Kidney capillary endothelial cell (primary cell): ENCODE data around the gene PLCB3.

ENCODE experiments used
- DNase-seq: peaks from one replicate; pipeline ENCODE4 v3.0.0-alpha.2; 2018; ENCODE audit warnings: low spot score

Gene PLCB3

DNA sequence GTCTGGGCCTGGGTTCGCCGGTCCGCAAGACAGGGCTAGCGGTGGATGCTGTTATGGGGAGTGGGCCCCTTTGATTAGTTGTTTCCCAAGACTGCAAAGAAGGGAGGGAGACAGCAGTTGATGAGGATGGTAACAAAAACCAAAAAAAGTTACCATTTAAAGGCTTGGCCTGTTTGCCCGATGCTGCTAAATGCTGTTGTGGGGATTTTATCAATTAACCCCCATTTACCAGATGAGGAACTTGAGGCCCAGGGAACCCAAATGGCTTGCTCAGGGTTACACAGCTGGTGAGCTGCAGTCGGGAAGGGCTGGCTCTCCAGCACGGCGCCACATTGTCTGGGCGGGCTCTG is 28.7 kb upstream of the PLCB3 start:
- no peak for DNase-seq

DNA sequence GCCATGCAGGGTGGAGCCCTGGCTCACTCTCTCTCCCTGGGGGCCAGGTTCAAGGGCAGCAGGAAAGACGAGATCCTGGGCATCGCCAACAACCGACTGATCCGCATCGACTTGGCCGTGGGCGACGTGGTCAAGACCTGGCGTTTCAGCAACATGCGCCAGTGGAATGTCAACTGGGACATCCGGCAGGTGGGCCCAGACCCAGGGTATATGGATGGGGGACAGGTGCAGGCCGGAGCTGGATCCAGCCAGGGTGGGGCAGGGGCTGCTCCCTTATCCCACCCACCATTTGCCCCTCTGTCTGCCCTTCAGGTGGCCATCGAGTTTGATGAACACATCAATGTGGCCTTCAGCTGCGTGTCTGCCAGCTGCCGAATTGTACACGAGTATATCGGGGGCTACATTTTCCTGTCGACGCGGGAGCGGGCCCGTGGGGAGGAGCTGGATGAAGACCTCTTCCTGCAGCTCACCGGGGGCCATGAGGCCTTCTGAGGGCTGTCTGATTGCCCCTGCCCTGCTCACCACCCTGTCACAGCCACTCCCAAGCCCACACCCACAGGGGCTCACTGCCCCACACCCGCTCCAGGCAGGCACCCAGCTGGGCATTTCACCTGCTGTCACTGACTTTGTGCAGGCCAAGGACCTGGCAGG is 28.2 kb upstream of the PLCB3 start:
- DNase-seq, result no peak

DNA sequence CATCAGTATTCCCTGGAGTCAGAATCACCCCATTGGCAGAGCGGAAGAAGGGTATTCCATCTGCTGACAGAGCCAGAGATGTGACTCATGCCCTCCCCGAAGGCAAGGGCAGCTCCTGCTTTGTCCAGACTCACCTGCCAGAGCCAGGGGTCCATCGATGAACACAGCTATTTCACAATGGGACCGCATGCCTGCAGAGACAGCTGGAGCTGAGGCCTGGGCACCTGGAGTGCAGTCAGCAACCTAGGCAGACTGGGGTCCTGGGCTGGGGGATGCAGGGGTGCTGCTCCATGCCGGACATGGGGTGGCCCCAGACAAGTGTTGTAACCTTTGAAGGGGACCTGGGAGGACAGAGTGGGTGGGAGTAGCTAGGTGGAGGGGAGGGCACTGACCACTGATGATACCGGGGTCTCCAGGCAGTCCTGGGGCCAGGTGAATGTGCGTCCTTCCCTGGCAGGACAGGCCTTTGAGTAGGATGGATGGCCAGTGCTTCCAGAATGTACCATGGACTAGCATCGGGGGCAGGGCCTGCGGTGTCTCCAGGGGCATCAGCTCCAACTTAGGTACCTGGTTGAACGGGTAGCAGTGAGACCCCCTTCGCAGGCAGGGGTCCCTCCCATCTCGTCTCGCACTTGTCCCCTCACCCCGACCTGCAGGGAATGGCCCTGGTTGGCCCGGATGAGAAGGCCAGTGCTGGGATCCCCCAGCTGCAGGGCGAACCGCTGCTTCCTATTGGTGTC is 27.0 kb upstream of the PLCB3 start:
- DNase-seq, result no peak

DNA sequence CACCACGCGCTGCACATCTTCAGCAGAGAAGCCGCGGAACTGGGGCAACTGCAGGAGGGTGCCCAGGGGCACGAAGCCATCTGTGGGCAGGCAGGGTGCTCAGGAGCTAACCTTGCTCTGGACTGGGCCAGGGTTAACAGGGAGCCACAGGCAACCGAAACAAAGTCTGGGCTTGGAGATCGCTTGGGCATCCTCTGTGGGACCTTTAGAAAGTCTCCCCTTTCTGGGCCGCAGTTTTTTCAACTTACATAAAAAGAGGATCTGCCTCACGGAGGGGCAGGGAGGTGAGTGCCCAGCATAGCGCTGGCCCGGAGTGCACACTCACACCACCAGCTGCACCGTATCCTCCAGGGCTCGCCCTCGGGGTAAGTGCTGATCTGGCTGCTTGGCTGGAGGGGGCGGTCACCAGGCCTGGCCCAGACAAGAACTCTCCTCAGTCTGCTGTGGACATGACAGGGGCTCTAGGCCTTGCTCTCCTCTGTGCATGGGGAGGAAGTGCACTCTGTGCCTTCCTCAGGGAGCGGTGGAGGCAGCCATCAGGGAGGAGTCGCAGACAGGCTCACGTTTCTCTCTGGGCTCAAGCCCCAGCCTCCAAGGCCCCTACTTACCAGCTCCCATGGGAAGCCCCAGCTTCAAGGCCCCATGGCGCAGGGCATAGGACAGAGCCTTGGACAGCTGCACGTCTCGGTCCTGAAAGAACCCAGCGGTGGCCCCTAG is 26.3 kb upstream of the PLCB3 start:
- DNase-seq, result no peak

DNA sequence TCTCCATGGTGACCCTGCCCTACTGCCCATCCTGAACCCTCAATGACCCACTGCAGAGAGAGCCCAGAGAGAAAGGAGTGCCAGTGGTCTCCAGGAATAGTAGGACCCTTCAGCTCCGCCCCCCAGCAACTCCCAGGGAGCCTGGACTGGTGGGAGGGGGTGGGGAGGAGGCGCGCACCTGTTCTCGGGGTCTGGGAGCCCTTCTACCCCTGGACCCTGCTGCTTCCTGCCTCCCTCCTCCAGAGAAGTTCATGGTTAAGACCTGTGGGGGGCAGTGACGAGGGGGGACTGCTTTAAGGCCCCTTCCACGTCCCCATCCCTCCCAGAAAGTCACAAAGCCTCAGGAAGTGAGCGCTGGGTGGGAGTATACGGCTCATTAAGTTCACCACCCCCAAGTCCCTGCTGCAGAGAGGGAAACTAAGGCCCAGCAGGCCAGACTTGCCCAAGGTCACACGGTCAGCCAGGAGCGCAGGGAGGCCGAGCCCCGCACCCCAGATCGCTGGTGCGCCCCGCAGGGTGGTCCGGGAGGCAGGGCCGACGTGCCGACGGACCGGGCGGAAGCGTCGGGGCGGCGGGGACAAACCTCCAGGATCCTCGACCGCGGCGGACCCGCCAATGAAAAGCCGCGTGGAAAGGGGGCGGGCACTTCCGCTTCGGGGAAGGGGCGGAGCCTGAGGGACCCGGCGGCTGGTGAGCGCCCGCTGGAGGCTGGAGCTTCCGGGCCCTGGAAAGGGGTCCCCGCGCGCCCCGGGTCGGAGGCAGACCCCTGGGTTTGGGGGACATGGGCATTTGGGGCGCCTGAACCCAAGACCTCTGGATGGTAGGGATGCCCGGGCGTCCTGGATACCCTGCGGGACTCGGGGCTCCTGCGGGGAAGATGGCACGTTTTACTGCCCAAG is 25.5 kb upstream of the PLCB3 start, which contains the start of the genes NUDT22 and TRPT1:
Gene NUDT22, plus strand, starts transcription at position 667 of the 899 bp plus-strand sequence. CDS start 379 bp downstream, outside the sequence.
Gene TRPT1, minus strand, starts transcription at position 579 of the 899 bp plus-strand sequence. Its CDS starts 326 bp downstream, at position 253.
- DNase-seq, result peak; percentile 78

DNA sequence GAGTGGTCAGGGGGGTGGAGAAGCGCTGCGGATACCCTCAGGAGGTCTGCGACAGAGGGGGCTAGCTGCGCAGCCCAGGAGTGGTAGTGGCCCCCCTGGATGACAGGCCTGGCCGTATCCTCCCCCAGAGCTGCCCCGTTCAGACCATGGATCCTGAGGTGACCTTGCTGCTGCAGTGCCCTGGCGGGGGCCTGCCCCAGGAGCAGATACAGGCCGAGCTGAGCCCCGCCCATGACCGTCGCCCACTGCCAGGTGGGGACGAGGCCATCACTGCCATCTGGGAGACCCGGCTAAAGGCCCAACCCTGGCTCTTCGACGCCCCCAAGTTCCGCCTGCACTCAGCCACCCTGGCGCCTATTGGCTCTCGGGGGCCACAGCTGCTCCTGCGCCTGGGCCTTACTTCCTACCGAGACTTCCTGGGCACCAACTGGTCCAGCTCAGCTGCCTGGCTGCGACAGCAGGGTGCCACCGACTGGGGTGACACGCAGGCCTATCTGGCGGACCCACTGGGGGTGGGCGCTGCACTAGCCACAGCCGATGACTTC is 24.8 kb upstream of the PLCB3 start:
- no peak for DNase-seq

DNA sequence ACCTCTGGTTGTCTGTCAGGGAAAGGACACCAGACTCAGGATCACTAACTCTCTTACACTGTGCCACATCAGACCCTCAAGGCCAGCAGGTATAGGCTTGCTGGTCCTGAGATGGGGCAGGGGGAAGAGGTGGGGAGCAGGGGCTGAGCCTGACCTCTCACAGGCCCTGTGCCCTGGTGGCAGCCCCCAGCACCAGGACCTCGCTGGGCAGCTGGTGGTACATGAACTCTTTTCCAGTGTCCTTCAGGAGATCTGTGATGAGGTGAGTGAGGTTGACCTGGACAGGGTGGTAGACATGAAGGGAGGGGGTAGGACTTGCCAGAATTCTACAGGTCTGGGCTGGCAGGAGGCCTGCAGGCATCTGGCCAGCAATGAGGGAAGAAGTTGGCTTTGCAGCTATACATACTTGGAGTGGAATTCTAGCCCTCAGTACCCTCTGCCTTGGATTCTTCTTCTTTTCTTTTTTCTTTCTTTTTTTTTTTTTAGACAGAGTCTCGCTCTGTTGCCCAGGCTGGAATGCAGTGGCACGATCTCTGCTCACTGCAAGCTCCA is 23.8 kb upstream of the PLCB3 start:
- DNase-seq, result no peak

DNA sequence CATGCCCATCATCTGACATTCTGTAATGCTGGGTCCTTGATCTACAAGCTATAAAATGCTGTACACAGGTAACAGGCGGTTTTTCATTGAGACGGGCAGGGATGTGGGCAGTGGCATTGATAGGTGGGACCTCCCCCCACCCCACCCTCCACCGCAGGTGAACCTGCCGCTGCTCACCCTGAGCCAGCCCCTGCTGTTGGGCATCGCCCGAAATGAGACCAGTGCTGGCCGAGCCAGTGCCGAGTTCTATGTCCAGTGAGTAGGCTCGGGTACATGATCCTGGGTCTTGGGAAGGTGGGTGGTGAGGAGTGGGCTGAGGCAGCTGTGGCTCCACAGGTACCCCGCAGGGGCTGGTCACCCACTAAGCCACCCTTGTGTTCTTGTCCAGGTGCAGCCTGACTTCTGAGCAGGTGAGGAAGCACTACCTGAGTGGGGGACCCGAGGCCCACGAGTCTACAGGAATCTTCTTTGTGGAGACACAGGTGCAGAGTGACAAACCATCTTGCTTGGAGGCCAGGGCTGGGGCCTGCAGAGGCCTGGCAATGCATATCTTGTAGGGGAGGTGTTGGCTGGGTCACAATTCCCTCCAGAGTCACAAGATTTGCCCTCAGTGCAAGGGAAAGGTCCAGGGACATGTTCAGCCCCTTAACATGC is 22.1 kb upstream of the PLCB3 start:
- DNase-seq, result no peak

DNA sequence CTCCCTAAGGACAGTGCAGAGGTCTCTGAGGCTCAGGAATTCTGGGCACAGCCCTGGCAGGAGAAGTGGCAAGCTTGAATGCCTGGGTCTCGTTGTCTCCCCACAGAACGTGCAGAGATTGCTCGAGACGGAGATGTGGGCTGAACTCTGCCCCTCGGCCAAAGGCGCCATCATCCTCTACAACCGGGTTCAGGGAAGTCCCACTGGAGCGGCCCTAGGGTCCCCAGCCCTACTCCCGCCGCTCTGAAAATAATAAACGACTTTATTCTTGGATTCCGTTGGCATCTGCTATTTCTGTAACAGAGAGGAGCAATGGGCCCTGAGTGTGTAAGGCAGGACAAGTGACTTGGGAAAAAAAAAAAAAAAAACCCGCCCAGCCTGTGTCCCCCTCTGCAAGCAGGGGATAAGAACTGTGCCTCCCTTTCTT is 21.6 kb upstream of the PLCB3 start:
- no peak for DNase-seq

DNA sequence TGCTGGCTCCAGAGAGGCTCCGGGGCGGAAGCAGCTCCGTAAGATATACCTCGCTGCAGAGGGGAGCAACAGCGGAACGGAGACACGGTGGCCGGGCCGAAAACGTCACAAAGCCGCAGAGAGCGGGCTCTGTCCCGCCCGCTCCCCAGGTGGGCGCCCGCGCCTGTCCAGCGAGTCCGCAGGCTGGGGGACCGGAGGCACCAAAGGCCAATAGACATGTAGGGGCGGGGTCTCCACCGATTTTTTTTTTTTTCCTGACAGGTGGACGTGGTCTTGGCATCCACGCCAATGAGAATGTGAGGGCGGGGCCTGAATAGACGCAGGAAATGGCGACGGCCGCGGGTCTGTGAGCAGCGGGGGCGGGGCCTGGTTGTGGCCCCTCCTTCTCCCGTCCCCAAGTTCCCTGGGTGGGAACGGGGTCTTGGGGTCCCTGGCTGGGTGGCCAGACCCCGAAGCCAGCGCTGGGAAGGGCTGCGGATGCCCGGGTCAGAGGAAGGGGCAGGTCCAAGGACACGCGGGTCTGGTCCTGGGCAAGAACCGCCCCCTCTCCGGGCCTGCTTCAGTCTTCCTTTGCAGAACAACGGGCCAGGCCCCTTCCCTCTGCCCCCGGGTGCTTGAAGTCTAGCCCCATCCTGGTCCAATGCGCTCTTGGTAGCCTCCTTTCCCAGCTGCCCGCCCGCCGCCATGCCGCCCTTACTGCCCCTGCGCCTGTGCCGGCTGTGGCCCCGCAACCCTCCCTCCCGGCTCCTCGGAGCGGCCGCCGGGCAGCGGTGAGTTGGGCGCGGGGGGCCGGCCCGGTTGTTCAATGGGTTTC is 21.0 kb upstream of the PLCB3 start, which contains the start of gene DNAJC4:
Gene DNAJC4, plus strand, starts transcription at position 378 of the 814 bp plus-strand sequence. Its CDS starts 307 bp downstream, at position 685.
- peak; percentile 74 for DNase-seq

DNA sequence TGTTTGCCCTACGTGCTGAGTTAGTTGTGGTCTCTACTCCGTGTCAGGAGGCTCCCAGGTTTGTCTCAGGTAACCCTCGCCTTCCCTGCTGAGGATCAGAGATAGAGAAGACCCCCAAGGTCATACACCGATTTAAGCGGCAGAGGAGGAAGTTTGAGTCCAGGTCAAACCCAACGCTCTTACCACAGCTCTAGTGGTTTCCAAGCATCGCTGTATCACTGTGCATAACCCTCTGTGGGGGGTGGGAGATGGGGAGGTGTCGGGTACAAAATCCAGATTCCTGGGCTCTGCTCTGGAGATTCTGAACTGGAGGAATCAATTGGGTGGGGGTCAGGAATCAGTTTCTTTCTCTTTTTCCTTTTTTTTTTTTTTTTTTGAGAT is 20.4 kb upstream of the PLCB3 start:
- no peak for DNase-seq

DNA sequence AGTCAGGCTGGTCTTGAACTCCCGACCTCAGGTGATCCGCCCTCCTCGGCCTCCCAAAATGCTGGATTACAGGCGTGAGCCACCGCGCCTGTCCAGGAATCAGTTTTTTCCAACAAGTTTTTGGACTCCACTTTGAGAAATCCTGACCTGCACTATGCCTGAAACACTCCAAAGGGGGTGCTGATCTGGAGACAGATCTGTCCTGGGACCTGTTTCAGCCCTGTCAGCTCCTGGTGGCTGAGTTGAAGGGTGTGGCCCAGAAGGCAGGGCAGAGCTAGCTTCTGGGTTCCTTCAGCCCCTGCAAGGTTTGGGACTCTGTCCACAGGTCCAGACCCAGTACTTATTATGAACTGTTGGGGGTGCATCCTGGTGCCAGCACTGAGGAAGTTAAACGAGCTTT is 19.8 kb upstream of the PLCB3 start:
- no peak for DNase-seq

DNA sequence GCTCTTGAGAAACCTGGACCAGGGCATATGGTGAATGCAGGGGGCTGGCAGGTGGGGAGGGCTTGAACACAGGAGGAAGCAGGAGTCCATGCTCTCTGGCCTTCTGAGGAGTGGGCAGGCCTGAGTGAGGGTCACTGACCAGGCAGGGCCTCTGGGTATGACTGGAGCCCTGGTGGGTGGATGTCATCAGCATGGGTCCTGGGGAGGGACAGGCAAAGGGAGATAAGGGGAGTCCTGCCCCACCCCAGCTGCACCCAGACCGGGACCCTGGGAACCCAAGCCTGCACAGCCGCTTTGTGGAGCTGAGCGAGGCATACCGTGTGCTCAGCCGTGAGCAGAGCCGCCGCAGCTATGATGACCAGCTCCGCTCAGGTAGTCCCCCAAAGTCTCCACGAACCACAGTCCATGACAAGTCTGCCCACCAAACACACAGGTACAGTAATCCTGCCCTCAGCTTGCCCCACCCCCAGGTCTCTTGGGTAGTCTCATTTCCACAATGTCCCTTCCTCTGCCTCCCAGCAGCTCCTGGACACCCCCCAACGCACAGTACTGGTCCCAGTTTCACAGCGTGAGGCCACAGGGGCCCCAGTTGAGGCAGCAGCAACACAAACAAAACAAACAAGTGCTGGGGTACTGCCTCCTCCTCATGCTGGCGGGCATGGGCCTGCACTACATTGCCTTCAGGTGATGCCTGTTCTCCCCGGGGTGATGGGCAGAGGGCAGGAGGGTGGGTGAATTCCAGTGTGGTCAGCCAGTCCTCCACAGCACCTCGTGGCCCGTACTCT is 19.0 kb upstream of the PLCB3 start:
- DNase-seq, result no peak

DNA sequence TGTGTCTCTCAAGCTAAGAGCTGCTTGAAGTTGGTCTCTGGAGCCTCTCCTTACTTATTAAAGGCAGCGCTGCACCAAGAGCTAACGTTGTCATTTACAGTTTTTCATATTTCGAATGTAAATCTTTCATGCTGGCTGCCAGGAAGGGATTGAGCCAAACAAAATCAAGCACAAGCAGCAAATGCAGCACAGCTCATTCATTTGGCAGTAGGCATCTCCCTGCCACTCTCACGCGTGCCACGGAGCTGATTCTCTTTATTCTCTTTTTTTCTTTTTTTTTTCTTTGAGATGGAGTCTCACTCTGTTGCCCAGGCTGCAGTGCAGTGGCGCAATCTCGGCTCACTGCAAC is 18.4 kb upstream of the PLCB3 start:
- DNase-seq, result no peak

DNA sequence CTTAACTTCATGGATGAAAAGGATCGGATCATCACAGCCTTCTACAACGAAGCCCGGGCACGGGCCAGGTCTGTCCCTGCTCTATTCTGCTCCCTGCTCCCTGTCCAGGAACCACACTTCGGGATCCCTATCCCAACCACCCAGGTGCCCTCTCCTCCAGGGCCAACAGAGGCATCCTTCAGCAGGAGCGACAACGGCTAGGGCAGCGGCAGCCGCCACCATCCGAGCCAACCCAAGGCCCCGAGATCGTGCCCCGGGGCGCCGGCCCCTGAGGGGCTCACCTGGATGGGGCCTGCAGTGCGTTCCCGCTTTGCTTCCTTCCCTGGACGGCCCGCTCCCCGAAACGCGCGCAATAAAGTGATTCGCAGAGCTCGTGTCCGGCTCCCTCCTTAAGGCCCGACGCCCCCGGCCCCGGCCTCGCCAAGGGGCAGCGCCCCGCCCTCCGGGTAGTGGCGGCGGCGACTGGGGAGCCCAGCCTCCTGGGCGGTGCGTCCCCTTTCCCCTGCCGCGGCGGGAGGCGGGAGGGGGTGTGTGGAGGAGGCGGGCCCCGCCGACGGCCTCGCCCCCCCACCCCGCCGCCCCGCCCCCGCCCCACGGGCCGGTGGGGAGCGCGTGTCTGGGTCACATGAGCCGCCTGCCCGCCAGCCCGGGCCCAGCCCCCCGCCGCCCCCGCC is 17.3 kb upstream of the PLCB3 start, which contains the start of gene VEGFB:
Gene VEGFB, plus strand, starts transcription at position 672 of the 674 bp plus-strand sequence. CDS start 250 bp downstream, outside the sequence.
- DNase-seq, result no peak

DNA sequence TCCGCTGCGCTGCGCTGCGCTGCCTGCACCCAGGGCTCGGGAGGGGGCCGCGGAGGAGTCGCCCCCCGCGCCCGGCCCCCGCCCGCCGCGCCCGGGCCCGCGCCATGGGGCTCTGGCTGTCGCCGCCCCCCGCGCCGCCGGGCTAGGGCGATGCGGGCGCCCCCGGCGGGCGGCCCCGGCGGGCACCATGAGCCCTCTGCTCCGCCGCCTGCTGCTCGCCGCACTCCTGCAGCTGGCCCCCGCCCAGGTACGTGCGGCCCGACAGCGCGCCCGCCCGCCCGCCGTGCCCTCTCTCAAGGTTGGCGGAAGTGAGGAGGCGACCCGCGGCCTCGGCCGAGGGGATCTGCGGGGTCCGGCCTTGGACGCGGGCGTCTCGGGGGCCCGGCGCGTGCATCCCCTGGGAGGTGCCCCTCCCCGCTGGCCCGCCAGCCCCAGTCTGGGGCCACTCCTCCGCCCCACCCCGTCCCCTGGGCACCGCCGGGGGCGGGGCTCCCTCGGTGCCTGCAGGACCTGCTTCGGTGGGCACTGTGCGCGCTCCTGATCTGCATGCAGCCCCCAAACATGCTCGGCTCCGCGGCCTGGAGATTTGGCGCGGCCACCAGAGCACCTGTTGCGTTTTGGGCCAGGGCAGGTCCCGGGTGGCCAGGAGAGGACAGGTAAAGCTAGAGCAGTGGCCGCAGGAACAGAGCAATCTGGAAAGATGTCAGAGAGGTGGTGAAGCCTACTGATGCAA is 16.5 kb upstream of the PLCB3 start:
- no peak for DNase-seq

DNA sequence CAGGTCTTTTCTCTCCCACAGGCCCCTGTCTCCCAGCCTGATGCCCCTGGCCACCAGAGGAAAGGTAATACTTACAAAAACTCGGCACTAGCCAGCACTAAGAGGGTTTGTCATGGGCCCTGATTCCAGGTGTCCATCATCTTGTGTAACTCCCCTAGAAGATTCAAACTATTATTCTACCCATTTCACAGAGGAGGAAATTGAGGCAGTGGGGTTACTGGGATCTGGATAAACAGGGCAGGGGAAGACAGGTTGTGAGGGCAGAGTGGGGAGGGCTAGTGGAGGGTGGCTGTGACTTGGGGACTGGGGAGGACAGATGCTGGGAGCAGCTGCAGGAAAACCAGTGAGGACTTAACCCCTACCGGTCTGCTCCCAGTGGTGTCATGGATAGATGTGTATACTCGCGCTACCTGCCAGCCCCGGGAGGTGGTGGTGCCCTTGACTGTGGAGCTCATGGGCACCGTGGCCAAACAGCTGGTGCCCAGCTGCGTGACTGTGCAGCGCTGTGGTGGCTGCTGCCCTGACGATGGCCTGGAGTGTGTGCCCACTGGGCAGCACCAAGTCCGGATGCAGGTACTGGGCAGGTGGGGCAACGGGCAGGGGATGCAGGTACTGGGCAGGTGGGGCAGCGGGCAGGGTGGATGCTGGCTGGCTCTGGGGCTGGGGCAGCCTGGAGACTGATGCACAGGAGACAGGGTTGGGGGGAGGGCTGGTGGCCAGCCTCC is 15.7 kb upstream of the PLCB3 start:
- DNase-seq, result no peak
